Measurements from ENCODE around the gene FCHSD1.

FCHSD1 gene

GRCh38 chr5:141647242-141647641 is 4.0 kb downstream of the FCHSD1 start:
- Histone ChIP-seq H2BK120ac (ENCODE audit: insufficient read depth, low read length, poor library complexity) (no peak overlapping the region), H3K79me1 (ENCODE audit: low read length) (no peaks in the 10 kb centered on the region), H3K4me3 (ENCODE audit: low read depth, low read length) (peak overlapping the region; percentile 33), H3K18ac (ENCODE audit: low read length) (no peak overlapping the region), H3K4me1 (ENCODE audit: control insufficient read depth in 1 of 2, insufficient read depth in 2 of 2, low read length in 2 of 2) (peaks cover 10% of the 10 kb centered on the region in 2 experiments), H2AK5ac (ENCODE audit: low read length) (no peak overlapping the region), H3K9me3 (ENCODE audit: insufficient read depth, low read depth, low read length) (peaks cover 3% of the 10 kb centered on the region), H4K12ac (ENCODE audit: low read depth, low read length) (no peak overlapping the region), H3K23ac (ENCODE audit: low read length) (no peak overlapping the region), H4K91ac (ENCODE audit: low read depth, low read length) (no peak overlapping the region), H3K36me3 (ENCODE audit: control insufficient read depth in 1 of 2, insufficient read depth in 2 of 2, low read length in 2 of 2) (peaks cover 19 to 27% of the 10 kb centered on the region in 2 experiments), H4K8ac (ENCODE audit: low read depth, low read length) (no peak overlapping the region), H2BK5ac (ENCODE audit: low read depth, low read length, poor library complexity) (no peak overlapping the region), H3K79me2 (ENCODE audit: control insufficient read depth, insufficient read depth, low read length, poor library complexity) (peaks cover 2% of the 10 kb centered on the region), H2BK12ac (ENCODE audit: low read length) (no peak overlapping the region), H2AFZ (ENCODE audit: insufficient read depth, low read length, poor library complexity) (no peak overlapping the region), H3K4me2 (ENCODE audit: low read length) (no peak overlapping the region), H3K27ac (ENCODE audit: low read depth, low read length) (no peak overlapping the region), H3K27me3 (ENCODE audit: insufficient read depth, low read length) (no peaks in the 10 kb centered on the region), H3K9ac (ENCODE audit: low read length) (no peak overlapping the region), H3K14ac (ENCODE audit: low read length) (no peak overlapping the region), H3K4ac (ENCODE audit: low read depth, low read length) (no peak overlapping the region)
- DNase-seq: no peak
- no CpG with 5 or more reads among the region's 5 CpGs for WGBS (ENCODE audit: extremely low coverage, insufficient coverage, insufficient read length)

- no peak overlapping the region for H3K23ac ChIP-seq (ENCODE audit: low read length)
- no peak overlapping the region for H4K91ac ChIP-seq (ENCODE audit: low read depth, low read length)
- no CpG with 5 or more reads among the region's 6 CpGs for WGBS (ENCODE audit: extremely low coverage, insufficient coverage, insufficient read length)
- H2BK120ac ChIP-seq (ENCODE audit: insufficient read depth, low read length, poor library complexity): no peak overlapping the region
- no peak overlapping the region for H3K9ac ChIP-seq (ENCODE audit: low read length)
- no peaks in the 10 kb centered on the region for H3K27me3 ChIP-seq (ENCODE audit: insufficient read depth, low read length)
- no peaks in the 10 kb centered on the region for H3K79me1 ChIP-seq (ENCODE audit: low read length)
- no peak overlapping the region for H4K12ac ChIP-seq (ENCODE audit: low read depth, low read length)
- no peak overlapping the region for H3K14ac ChIP-seq (ENCODE audit: low read length)
- H3K18ac ChIP-seq (ENCODE audit: low read length): no peak overlapping the region
- peaks cover 19 to 30% of the 10 kb centered on the region in 2 experiments for H3K36me3 ChIP-seq (ENCODE audit: control insufficient read depth in 1 of 2, insufficient read depth in 2 of 2, low read length in 2 of 2)
- no peak overlapping the region for H3K4ac ChIP-seq (ENCODE audit: low read depth, low read length)
- H3K9me3 ChIP-seq (ENCODE audit: insufficient read depth, low read depth, low read length): peaks cover 3% of the 10 kb centered on the region
- no peak overlapping the region for H3K4me3 ChIP-seq (ENCODE audit: low read depth, low read length)
- H3K27ac ChIP-seq (ENCODE audit: low read depth, low read length): no peak overlapping the region
- no peak overlapping the region for H2AFZ ChIP-seq (ENCODE audit: insufficient read depth, low read length, poor library complexity)
- peaks cover 5 to 6% of the 10 kb centered on the region in 2 experiments for H3K4me1 ChIP-seq (ENCODE audit: control insufficient read depth in 1 of 2, insufficient read depth in 2 of 2, low read length in 2 of 2)
- no peak overlapping the region for H3K4me2 ChIP-seq (ENCODE audit: low read length)
- no peak overlapping the region for H2BK5ac ChIP-seq (ENCODE audit: low read depth, low read length, poor library complexity)
- DNase-seq: peak in 1 of 2 donors; percentile 47
- no peak overlapping the region for H2AK5ac ChIP-seq (ENCODE audit: low read length)
- peaks cover 2% of the 10 kb centered on the region for H3K79me2 ChIP-seq (ENCODE audit: control insufficient read depth, insufficient read depth, low read length, poor library complexity)
- no peak overlapping the region for H4K8ac ChIP-seq (ENCODE audit: low read depth, low read length)
- no peak overlapping the region for H2BK12ac ChIP-seq (ENCODE audit: low read length)
These were observed 5.2 kb downstream of the FCHSD1 start for GRCh38 chr5:141646026-141646425.

GRCh38 chr5:141641634-141642267 is 9.5 kb downstream of the FCHSD1 start:
- no peak overlapping the region for H3K27ac ChIP-seq (ENCODE audit: low read depth, low read length)
- H3K4me3 ChIP-seq (ENCODE audit: low read depth, low read length): no peak overlapping the region
- no peak overlapping the region for H3K23ac ChIP-seq (ENCODE audit: low read length)
- H2BK120ac ChIP-seq (ENCODE audit: insufficient read depth, low read length, poor library complexity): no peak overlapping the region
- DNase-seq: no peak
- no peaks in the 10 kb centered on the region for H3K79me2 ChIP-seq (ENCODE audit: control insufficient read depth, insufficient read depth, low read length, poor library complexity)
- H2BK5ac ChIP-seq (ENCODE audit: low read depth, low read length, poor library complexity): no peak overlapping the region
- no peak overlapping the region for H4K8ac ChIP-seq (ENCODE audit: low read depth, low read length)
- H2BK12ac ChIP-seq (ENCODE audit: low read length): no peak overlapping the region
- peaks cover 4 to 12% of the 10 kb centered on the region in 2 experiments for H3K4me1 ChIP-seq (ENCODE audit: control insufficient read depth in 1 of 2, insufficient read depth in 2 of 2, low read length in 2 of 2)
- no peak overlapping the region for H3K14ac ChIP-seq (ENCODE audit: low read length)
- no peaks in the 10 kb centered on the region for H3K27me3 ChIP-seq (ENCODE audit: insufficient read depth, low read length)
- no CpG with 5 or more reads among the region's 2 CpGs for WGBS (ENCODE audit: extremely low coverage, insufficient coverage, insufficient read length)
- H3K9me3 ChIP-seq (ENCODE audit: insufficient read depth, low read depth, low read length): peaks cover 2% of the 10 kb centered on the region
- H3K9ac ChIP-seq (ENCODE audit: low read length): no peak overlapping the region
- no peak overlapping the region for H2AK5ac ChIP-seq (ENCODE audit: low read length)
- H3K4me2 ChIP-seq (ENCODE audit: low read length): no peak overlapping the region
- no peak overlapping the region for H4K12ac ChIP-seq (ENCODE audit: low read depth, low read length)
- no peak overlapping the region for H2AFZ ChIP-seq (ENCODE audit: insufficient read depth, low read length, poor library complexity)
- H3K18ac ChIP-seq (ENCODE audit: low read length): no peak overlapping the region
- H4K91ac ChIP-seq (ENCODE audit: low read depth, low read length): no peak overlapping the region
- peaks cover 4% of the 10 kb centered on the region for H3K79me1 ChIP-seq (ENCODE audit: low read length)
- peaks cover 21 to 32% of the 10 kb centered on the region in 2 experiments for H3K36me3 ChIP-seq (ENCODE audit: control insufficient read depth in 1 of 2, insufficient read depth in 2 of 2, low read length in 2 of 2)
- H3K4ac ChIP-seq (ENCODE audit: low read depth, low read length): no peak overlapping the region

- Histone ChIP-seq H3K79me2 (ENCODE audit: control insufficient read depth, insufficient read depth, low read length, poor library complexity) (peaks cover 6% of the 10 kb centered on the region), H3K23ac (ENCODE audit: low read length) (no peak overlapping the region), H3K27me3 (ENCODE audit: insufficient read depth, low read length) (no peaks in the 10 kb centered on the region), H3K9me3 (ENCODE audit: insufficient read depth, low read depth, low read length) (peaks cover 2% of the 10 kb centered on the region), H4K8ac (ENCODE audit: low read depth, low read length) (no peak overlapping the region), H2AK5ac (ENCODE audit: low read length) (no peak overlapping the region), H3K9ac (ENCODE audit: low read length) (no peak overlapping the region), H2BK120ac (ENCODE audit: insufficient read depth, low read length, poor library complexity) (no peak overlapping the region), H3K4me3 (ENCODE audit: low read depth, low read length) (no peak overlapping the region), H3K14ac (ENCODE audit: low read length) (no peak overlapping the region), H3K36me3 (ENCODE audit: control insufficient read depth in 1 of 2, insufficient read depth in 2 of 2, low read length in 2 of 2) (peaks cover 17 to 24% of the 10 kb centered on the region in 2 experiments), H3K4me2 (ENCODE audit: low read length) (no peak overlapping the region), H3K79me1 (ENCODE audit: low read length) (peaks cover 7% of the 10 kb centered on the region), H4K91ac (ENCODE audit: low read depth, low read length) (no peak overlapping the region), H2AFZ (ENCODE audit: insufficient read depth, low read length, poor library complexity) (no peak overlapping the region), H3K18ac (ENCODE audit: low read length) (no peak overlapping the region), H2BK12ac (ENCODE audit: low read length) (no peak overlapping the region), H3K4ac (ENCODE audit: low read depth, low read length) (no peak overlapping the region), H3K27ac (ENCODE audit: low read depth, low read length) (no peak overlapping the region), H4K12ac (ENCODE audit: low read depth, low read length) (no peak overlapping the region), H2BK5ac (ENCODE audit: low read depth, low read length, poor library complexity) (no peak overlapping the region), H3K4me1 (ENCODE audit: control insufficient read depth in 1 of 2, insufficient read depth in 2 of 2, low read length in 2 of 2) (peaks cover 6 to 15% of the 10 kb centered on the region in 2 experiments)
- DNase-seq: no peak
- no CpG with 5 or more reads among the region's 9 CpGs for WGBS (ENCODE audit: extremely low coverage, insufficient coverage, insufficient read length)
These were observed 10.5 kb downstream of the FCHSD1 start for GRCh38 chr5:141640698-141641097.

Measured in trophoblast cell (in vitro differentiated cells and primary cell).